Measurements from ENCODE around the gene CNTN5.

DNA sequence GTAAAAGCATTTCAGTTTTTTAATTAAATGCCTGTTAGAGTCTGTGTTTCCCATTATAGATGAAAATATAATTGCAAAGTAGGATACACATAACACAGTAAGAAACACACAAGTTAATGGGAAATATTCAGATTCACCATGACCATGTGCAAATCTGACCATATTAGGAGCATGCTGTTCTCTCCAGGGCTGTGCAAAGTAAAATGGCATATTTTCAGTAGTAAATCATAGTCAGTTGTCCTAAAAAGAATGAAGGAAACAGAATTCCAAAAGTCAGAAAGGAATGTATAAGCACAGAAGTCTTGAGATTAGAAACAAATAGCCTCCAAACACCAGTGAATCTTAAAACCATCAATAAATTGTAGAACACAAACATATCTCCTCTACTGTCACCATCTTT lies 44.4 kb downstream of the CNTN5 start:
- TF ChIP-seq, protein P1, sequence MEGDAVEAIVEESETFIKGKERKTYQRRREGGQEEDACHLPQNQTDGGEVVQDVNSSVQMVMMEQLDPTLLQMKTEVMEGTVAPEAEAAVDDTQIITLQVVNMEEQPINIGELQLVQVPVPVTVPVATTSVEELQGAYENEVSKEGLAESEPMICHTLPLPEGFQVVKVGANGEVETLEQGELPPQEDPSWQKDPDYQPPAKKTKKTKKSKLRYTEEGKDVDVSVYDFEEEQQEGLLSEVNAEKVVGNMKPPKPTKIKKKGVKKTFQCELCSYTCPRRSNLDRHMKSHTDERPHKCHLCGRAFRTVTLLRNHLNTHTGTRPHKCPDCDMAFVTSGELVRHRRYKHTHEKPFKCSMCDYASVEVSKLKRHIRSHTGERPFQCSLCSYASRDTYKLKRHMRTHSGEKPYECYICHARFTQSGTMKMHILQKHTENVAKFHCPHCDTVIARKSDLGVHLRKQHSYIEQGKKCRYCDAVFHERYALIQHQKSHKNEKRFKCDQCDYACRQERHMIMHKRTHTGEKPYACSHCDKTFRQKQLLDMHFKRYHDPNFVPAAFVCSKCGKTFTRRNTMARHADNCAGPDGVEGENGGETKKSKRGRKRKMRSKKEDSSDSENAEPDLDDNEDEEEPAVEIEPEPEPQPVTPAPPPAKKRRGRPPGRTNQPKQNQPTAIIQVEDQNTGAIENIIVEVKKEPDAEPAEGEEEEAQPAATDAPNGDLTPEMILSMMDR (IDR thresholded peaks at IDR 0.05): no peak
- no peak for TF ChIP-seq POLR2A (IDR thresholded peaks at IDR 0.05)

Measured in uterus (tissue), 2 donors.